B cell (primary cell): ENCODE data around the gene LBHD1. TPM values are rescaled to one million over a fixed set of nuclear protein-coding genes. Genes with fewer than 3 reads are reported as not detected.
A peak's percentile ranks its signal among the peaks of the same experiment; 100 is the strongest.

Experiments used
- ATAC-seq: fragments of 200-7000 bp; cut with Tn5 transposase; one replicate; pipeline ENCODE4 v1.10.0; 2021; ENCODE audit warnings: low read depth, mild to moderate bottlenecking, moderate number of reproducible peaks, moderate library complexity
- CTCF ChIA-PET: fragments of 350-600 bp; sonication (Branson Sonifier 250); formaldehyde crosslinking; loops from one replicate; lab custom pipeline; 2021; ENCODE audit warnings: antibody characterized with exemption, inconsistent platforms; lab: Charles Lee
- POLR2A ChIA-PET: fragments of 350-600 bp; sonication (Branson Sonifier 250); formaldehyde crosslinking; loops from one replicate; lab custom pipeline; 2021; ENCODE audit warnings: antibody characterized with exemption; lab: Charles Lee
- DNase-seq: peaks from one replicate; pipeline ENCODE4 v3.0.0; 2013
- H2AFZ ChIP-seq: 2 replicates; pipeline ENCODE4 v1.6.1; 2012; ENCODE audit warnings: mild to moderate bottlenecking, low read depth, low read length; ENCODE audit not compliant: insufficient read depth, poor library complexity, severe bottlenecking
- H3K27ac ChIP-seq, 2 donors: 1 replicate in 1 of 2; 2 replicates in 1 of 2; pipeline ENCODE4 v1.5.1; 2012 to 2013; ENCODE audit warnings: low read length in 2 of 2, mild to moderate bottlenecking in 2 of 2, moderate library complexity in 1 of 2
- H3K27me3 ChIP-seq, 4 experiments: fragments of 200-600 bp in 1 of 4; sonication (generic) in 1 of 4; replicated peaks in 1 of 4; 1 replicate in 2 of 4; 2 replicates in 2 of 4; pipeline versions ENCODE4 v1.6.1 to v1.7.0; 2013 to 2016; ENCODE audit warnings: low read length in 3 of 4, mild to moderate bottlenecking in 2 of 4, mixed read lengths in 1 of 4, moderate library complexity in 1 of 4; ENCODE audit not compliant: insufficient read depth in 4 of 4, control insufficient read depth in 3 of 4; ENCODE audit errors: control extremely low read depth in 1 of 4
- H3K36me3 ChIP-seq, 2 experiments: replicated peaks in 1 of 2; 1 replicate in 1 of 2; 2 replicates in 1 of 2; pipeline versions ENCODE4 v1.6.1 to v1.7.1; 2013; ENCODE audit warnings: low read length in 1 of 2; ENCODE audit not compliant: insufficient read depth in 2 of 2, control insufficient read depth in 1 of 2; ENCODE audit errors: control extremely low read depth in 1 of 2, extremely low read depth in 1 of 2
- H3K4me1 ChIP-seq, 2 donors: fragments of 200-600 bp in 1 of 2; sonication (generic) in 1 of 2; 1 replicate in 1 of 2; 2 replicates in 1 of 2; pipeline versions ENCODE4 v1.5.1 to v1.6.1; 2013 to 2017; ENCODE audit warnings: low read length in 2 of 2; ENCODE audit not compliant: control insufficient read depth in 2 of 2, insufficient read depth in 2 of 2
- H3K4me2 ChIP-seq: replicated peaks from 2 replicates; pipeline ENCODE3; 2012; ENCODE audit warnings: mild to moderate bottlenecking, low read depth, low read length; ENCODE audit not compliant: poor library complexity, severe bottlenecking
- H3K4me3 ChIP-seq, 5 experiments: fragments of 200-600 bp in 1 of 5; sonication (generic) in 1 of 5; 1 replicate in 3 of 5; 2 replicates in 2 of 5; pipeline versions ENCODE4 v1.5.1 to v1.7.0; 2011 to 2016; ENCODE audit warnings: low read length in 4 of 5, mild to moderate bottlenecking in 4 of 5, low read depth in 2 of 5, control low read depth in 1 of 5, moderate library complexity in 1 of 5; ENCODE audit not compliant: insufficient read depth in 1 of 5; ENCODE audit errors: control extremely low read depth in 1 of 5, extremely low read depth in 1 of 5
- H3K79me2 ChIP-seq: fragments of 200-600 bp; sonication (generic); one replicate; pipeline ENCODE4 v1.6.0; 2016; ENCODE audit warnings: low read length; ENCODE audit not compliant: control insufficient read depth, insufficient read depth
- H3K9ac ChIP-seq: fragments of 200-600 bp; sonication (generic); 2 replicates; pipeline ENCODE4 v1.6.1; 2017; ENCODE audit warnings: mild to moderate bottlenecking, low read length, moderate library complexity
- H3K9me3 ChIP-seq, 3 donors: one replicate each; pipeline versions ENCODE4 v1.6.1 to v1.7.1; 2013; ENCODE audit warnings: low read length in 2 of 3; ENCODE audit not compliant: control insufficient read depth in 2 of 3, insufficient read depth in 1 of 3; ENCODE audit errors: control extremely low read depth in 1 of 3
- H4K20me1 ChIP-seq: 2 replicates; pipeline ENCODE4 v1.6.0; 2012; ENCODE audit warnings: mild to moderate bottlenecking, low read length; ENCODE audit not compliant: insufficient read depth, control insufficient read depth, poor library complexity, severe bottlenecking
- H3K27ac Mint-ChIP-seq: one replicate; pipeline ENCODE4 v1.8.0; 2021; ENCODE audit warnings: mixed read lengths
- H3K27me3 Mint-ChIP-seq: one replicate; pipeline ENCODE4 v1.8.0; 2021; ENCODE audit warnings: mixed read lengths
- H3K4me1 Mint-ChIP-seq: one replicate; pipeline ENCODE4 v1.8.0; 2021; ENCODE audit warnings: mixed read lengths
- H3K4me3 Mint-ChIP-seq: one replicate; pipeline ENCODE4 v1.8.0; 2021; ENCODE audit warnings: mixed read lengths
- H3K9me3 Mint-ChIP-seq: one replicate; pipeline ENCODE4 v1.8.0; 2022; ENCODE audit warnings: mixed read lengths; ENCODE audit not compliant: insufficient read depth
- CTCF ChIP-seq: fragments of 200-600 bp; IDR thresholded peaks from one replicate; pipeline ENCODE4 v1.8.0; 2022; ENCODE audit warnings: antibody characterized with exemption, mild to moderate bottlenecking
- EZH2 ChIP-seq: IDR thresholded peaks from 2 replicates; pipeline ENCODE4 v1.6.1; 2012; ENCODE audit warnings: borderline replicate concordance, low read depth, mild to moderate bottlenecking, moderate library complexity, low read length; ENCODE audit not compliant: insufficient read depth, poor library complexity, severe bottlenecking
- WGBS: methylation state at CpG from one replicate; pipeline ENCODE4 v1.1.5; 2013; ENCODE audit warnings: missing lambda C conversion rate; ENCODE audit not compliant: insufficient coverage; 5-methylcytosine and 5-hydroxymethylcytosine counted together
- intact Hi-C: fragments of 100-400 bp; cut with micrococcal nuclease; formaldehyde crosslinking; loops from one replicate; pipeline ENCODE4 v1.10.0; 2022
- polyA plus RNA-seq: library from polyadenylated mRNA; depleted of rRNA; stranded (reverse); fragments of >200 nt; gene quantifications from 2 replicates; pipeline ENCODE4 v1.2.3, GENCODE V29; 2012
- total RNA-seq, 2 donors: library from RNA; stranded (reverse); fragments of 120-200 nt in 1 of 2; gene quantifications; 1 replicate in 1 of 2; 2 replicates in 1 of 2; pipeline versions ENCODE4 v1.2.3 to v1.2.4, GENCODE V29; 2013 to 2022

LBHD1 gene
- total and polyA plus RNA-seq, 2 donors (not counting 1 experiment from before 2014, with no cell fraction given): 19.3 to 33.3 TPM

- H3K4me1 Mint-ChIP-seq: peaks cover 20% of the 10 kb centered on the region
- no peaks in the 10 kb centered on the region for H3K79me2 ChIP-seq
- DNase-seq (no peak), ATAC-seq (no peak)
- WGBS: 71% methylated on average over 6 of the region's 11 CpGs
- TF ChIP-seq EZH2 (no peak), CTCF (no peak)
- no peaks in the 10 kb centered on the region for H3K9me3 Mint-ChIP-seq
- no peaks in the 10 kb centered on the region for H4K20me1 ChIP-seq
- no peaks in the 10 kb centered on the region for H3K9me3 ChIP-seq
- no peak overlapping the region for H3K4me3 ChIP-seq
- intact Hi-C loops: no loop called here
- no peaks in the 10 kb centered on the region for H3K36me3 ChIP-seq
- POLR2A ChIA-PET: interaction anchor here (0.7 kb wide), 1 partner anchor 165 kb away, joined by 4 read pairs; no protein-coding TSS in a partner anchor
- CTCF ChIA-PET: no interaction called here
- no peak overlapping the region for H2AFZ ChIP-seq
- no peak overlapping the region for H3K27ac Mint-ChIP-seq
- no peaks in the 10 kb centered on the region for H3K27me3 ChIP-seq
- H3K9ac ChIP-seq: no peak overlapping the region
- no peaks in the 10 kb centered on the region for H3K27me3 Mint-ChIP-seq
- no peak overlapping the region for H3K4me3 Mint-ChIP-seq
- H3K4me1 ChIP-seq: peaks cover 15 to 18% of the 10 kb centered on the region in 2 donors
- no peak overlapping the region for H3K4me2 ChIP-seq
- no peak overlapping the region for H3K27ac ChIP-seq
These were observed 30.2 kb upstream of the LBHD1 start for GRCh38 chr11:62702246-62702645.

GRCh38 chr11:62694455-62695167 lies 22.5 kb upstream of the LBHD1 start:
- intact Hi-C loops: loop anchor here (1.0 kb wide), 5 partner anchors 15 to 314 kb away; partner anchors contain the start of gene UBXN1
- ATAC-seq: peak; percentile 71

More at GRCh38 chr11:62694455-62695167, 22.5 kb upstream of the LBHD1 start:
- Mint-ChIP-seq H3K4me1 (peaks cover 5% of the 10 kb centered on the region), H3K27ac (no peak overlapping the region), H3K4me3 (no peak overlapping the region), H3K27me3 (no peaks in the 10 kb centered on the region), H3K9me3 (no peaks in the 10 kb centered on the region)
- POLR2A ChIA-PET: interaction anchor here (0.7 to 1.4 kb wide), 4 partner anchors 11 to 111 kb away, joined by 3 to 5 read pairs (median 4); partner anchors contain the start of gene HNRNPUL2
- H3K9ac ChIP-seq: no peak overlapping the region
- H3K9me3 ChIP-seq: no peaks in the 10 kb centered on the region
- peak; percentile 85 for DNase-seq
- H3K4me1 ChIP-seq: peaks cover 0 to 6% of the 10 kb centered on the region in 2 donors
- H3K79me2 ChIP-seq: no peaks in the 10 kb centered on the region
- no peak for TF ChIP-seq EZH2
- peak; percentile 87 for TF ChIP-seq CTCF
- H3K4me2 ChIP-seq: no peak overlapping the region
- H3K4me3 ChIP-seq: no peak overlapping the region
- CTCF ChIA-PET: interaction anchor here (0.5 to 5.3 kb wide), 27 partner anchors 9 to 315 kb away, joined by 3 to 41 read pairs (median 3); partner anchors contain the start of genes B3GAT3, BSCL2, C11orf98 and CSKMT
- H2AFZ ChIP-seq: no peak overlapping the region
- H4K20me1 ChIP-seq: no peaks in the 10 kb centered on the region
- WGBS: 48% methylated on average over 11 of the region's 14 CpGs
- no peaks in the 10 kb centered on the region for H3K27me3 ChIP-seq
- peaks cover 0 to 18% of the 10 kb centered on the region in 2 experiments for H3K36me3 ChIP-seq
- no peak overlapping the region for H3K27ac ChIP-seq
